Measurements from ENCODE around the gene CNDP2. TPM values are rescaled to one million over a fixed set of nuclear protein-coding genes. Genes with fewer than 3 reads are reported as not detected.

Gene CNDP2
- total and polyA plus RNA-seq, 2 experiments from 2014 or later = 95.7 to 135 TPM

- Histone ChIP-seq H3K79me2 (no peaks in the 10 kb centered on the region), H2AFZ (no peak overlapping the region), H3K36me3 (replicated peaks; ENCODE audit: insufficient read depth, low read depth) (no peaks in the 10 kb centered on the region), H3K4me1 (ENCODE audit: insufficient read depth) (peaks cover 9% of the 10 kb centered on the region), H3K4me2 (no peak overlapping the region), H3K27ac (no peak overlapping the region), H3K9me3 (ENCODE audit: low read depth) (no peaks in the 10 kb centered on the region), H4K20me1 (ENCODE audit: insufficient read depth, poor library complexity, severe bottlenecking) (no peaks in the 10 kb centered on the region), H3K4me3 (no peak overlapping the region), H3K9me2 (replicated peaks; ENCODE audit: insufficient read depth) (no peaks in the 10 kb centered on the region), H3K27me3 (no peaks in the 10 kb centered on the region)
- WGBS (ENCODE audit: low lambda C conversion rate, missing lambda C conversion rate) = 96% methylated on average over 7 of the region's 7 CpGs
- DNase-seq (ENCODE audit: low spot score) = no peak
- TF ChIP-seq EZH2phosphoT487 (IDR thresholded peaks at IDR 0.05; ENCODE audit: low read depth, severe bottlenecking, unreplicated experiment) = no peak
- TF ChIP-seq CTCF (IDR thresholded peaks at IDR 0.05; ENCODE audit: poor library complexity) = no peak
- no peak for TF ChIP-seq EZH2 (IDR thresholded peaks at IDR 0.05; ENCODE audit: borderline replicate concordance)
Measured at GRCh38 chr18:74478316-74478715, 17.8 kb upstream of the CNDP2 start.

GRCh38 chr18:74478880-74479279 is 17.3 kb upstream of the CNDP2 start:
- Histone ChIP-seq H3K27me3 (no peaks in the 10 kb centered on the region), H3K27ac (no peak overlapping the region), H3K9me3 (ENCODE audit: low read depth) (no peaks in the 10 kb centered on the region), H3K36me3 (replicated peaks; ENCODE audit: insufficient read depth, low read depth) (no peaks in the 10 kb centered on the region), H3K4me3 (no peak overlapping the region), H3K4me2 (no peak overlapping the region), H3K79me2 (no peaks in the 10 kb centered on the region), H3K9me2 (replicated peaks; ENCODE audit: insufficient read depth) (no peaks in the 10 kb centered on the region), H3K4me1 (ENCODE audit: insufficient read depth) (peaks cover 9% of the 10 kb centered on the region), H4K20me1 (ENCODE audit: insufficient read depth, poor library complexity, severe bottlenecking) (no peaks in the 10 kb centered on the region), H2AFZ (no peak overlapping the region)
- WGBS (ENCODE audit: low lambda C conversion rate, missing lambda C conversion rate) = 85% methylated on average over 6 of the region's 6 CpGs
- no peak for DNase-seq (ENCODE audit: low spot score)
- TF ChIP-seq EZH2phosphoT487 (IDR thresholded peaks at IDR 0.05; ENCODE audit: low read depth, severe bottlenecking, unreplicated experiment) = no peak
- no peak for TF ChIP-seq CTCF (IDR thresholded peaks at IDR 0.05; ENCODE audit: poor library complexity)

GRCh38 chr18:74479486-74480148 is 16.5 kb upstream of the CNDP2 start:
- Histone ChIP-seq H3K27me3 (no peaks in the 10 kb centered on the region), H3K27ac (peak overlapping the region; percentile 67), H3K4me2 (no peak overlapping the region), H3K79me2 (no peaks in the 10 kb centered on the region), H3K4me1 (ENCODE audit: insufficient read depth) (peaks cover 14% of the 10 kb centered on the region), H3K9me2 (replicated peaks; ENCODE audit: insufficient read depth) (no peaks in the 10 kb centered on the region), H2AFZ (no peak overlapping the region), H3K36me3 (replicated peaks; ENCODE audit: insufficient read depth, low read depth) (no peaks in the 10 kb centered on the region), H3K9me3 (ENCODE audit: low read depth) (no peaks in the 10 kb centered on the region), H3K4me3 (no peak overlapping the region), H4K20me1 (ENCODE audit: insufficient read depth, poor library complexity, severe bottlenecking) (no peaks in the 10 kb centered on the region)
- 90% methylated on average over 16 of the region's 16 CpGs for WGBS (ENCODE audit: low lambda C conversion rate, missing lambda C conversion rate)
- no peak for DNase-seq (ENCODE audit: low spot score)
- TF ChIP-seq EZH2phosphoT487 (IDR thresholded peaks at IDR 0.05; ENCODE audit: low read depth, severe bottlenecking, unreplicated experiment) = no peak
- no peak for TF ChIP-seq CTCF (IDR thresholded peaks at IDR 0.05; ENCODE audit: poor library complexity)
- no peak for TF ChIP-seq EZH2 (IDR thresholded peaks at IDR 0.05; ENCODE audit: borderline replicate concordance)

Measured in hepatocyte (in vitro differentiated cells).